HEK293T (cell line): Measurements from ENCODE around the gene TOP3B.
A peak's percentile ranks its signal among the peaks of the same experiment; 100 is the strongest.

Source experiments
- CTCF ChIA-PET: fragments of 350-600 bp; formaldehyde crosslinking; extraction: SDS; loops from one replicate; lab custom pipeline; 2021; ENCODE audit warnings: antibody characterized with exemption, inconsistent platforms; lab: Yijun Ruan, JAX
- POLR2A ChIA-PET: fragments of 350-600 bp; formaldehyde crosslinking; extraction: SDS; loops from one replicate; lab custom pipeline; 2020; ENCODE audit warnings: antibody characterized with exemption, inconsistent platforms; lab: Yijun Ruan, JAX
- DNase-seq: peaks from one replicate; pipeline ENCODE4 v3.0.0; 2012; ENCODE audit warnings: mixed read lengths; ENCODE audit errors: extremely low spot score
- ARNT ChIP-seq: fragments of 450-650 bp; IDR thresholded peaks from 2 replicates; pipeline ENCODE4 v1.6.1; 2017; ENCODE audit warnings: mild to moderate bottlenecking
- BHLHE40 ChIP-seq: fragments of 450-650 bp; IDR thresholded peaks from 2 replicates; pipeline ENCODE4 v1.6.1; 2016; ENCODE audit warnings: mild to moderate bottlenecking, moderate library complexity, borderline replicate concordance
- CTBP1 ChIP-seq: fragments of 450-650 bp; IDR thresholded peaks from 2 replicates; pipeline ENCODE4 v1.6.1; 2016; ENCODE audit warnings: borderline replicate concordance
- ELF4 ChIP-seq: fragments of 450-650 bp; IDR thresholded peaks from 2 replicates; pipeline ENCODE4 v1.6.1; 2017; ENCODE audit warnings: antibody characterized with exemption
- FOXA1 ChIP-seq: fragments of 450-650 bp; IDR thresholded peaks from 2 replicates; pipeline ENCODE4 v1.6.1; 2016; ENCODE audit warnings: mild to moderate bottlenecking
- FOXK2 ChIP-seq: fragments of 450-650 bp; IDR thresholded peaks from 2 replicates; pipeline ENCODE4 v1.6.1; 2016; ENCODE audit warnings: mild to moderate bottlenecking
- FOXM1 ChIP-seq: fragments of 450-650 bp; IDR thresholded peaks from 2 replicates; pipeline ENCODE4 v1.6.1; 2017; ENCODE audit warnings: mild to moderate bottlenecking, borderline replicate concordance
- HDGF ChIP-seq: fragments of 450-650 bp; IDR thresholded peaks from 2 replicates; pipeline ENCODE4 v1.6.1; 2017; ENCODE audit warnings: antibody characterized with exemption, borderline replicate concordance
- L3MBTL2 ChIP-seq: fragments of 450-650 bp; conservative IDR thresholded peaks from 2 replicates; pipeline ENCODE4 v1.6.1; 2016; ENCODE audit warnings: mild to moderate bottlenecking
- LEF1 ChIP-seq: fragments of 450-650 bp; IDR thresholded peaks from 2 replicates; pipeline ENCODE4 v1.6.1; 2017; ENCODE audit warnings: mild to moderate bottlenecking, borderline replicate concordance
- NFRKB ChIP-seq: fragments of 450-650 bp; IDR thresholded peaks from 2 replicates; pipeline ENCODE4 v1.6.1; 2016; ENCODE audit warnings: mild to moderate bottlenecking, moderate library complexity
- SP1 ChIP-seq: fragments of 450-650 bp; IDR thresholded peaks from 2 replicates; pipeline ENCODE4 v1.6.1; 2017
- SUZ12 ChIP-seq: fragments of 450-650 bp; IDR thresholded peaks from 2 replicates; pipeline ENCODE4 v1.6.1; 2016; ENCODE audit warnings: mild to moderate bottlenecking
- TARDBP ChIP-seq: fragments of 450-650 bp; IDR thresholded peaks from 2 replicates; pipeline ENCODE4 v1.6.1; 2016
- ZNF384 ChIP-seq: fragments of 450-650 bp; IDR thresholded peaks from 2 replicates; pipeline ENCODE4 v1.6.1; 2016
- TF ChIP-seq, protein P1 (sequence below): fragments of 450-650 bp; IDR thresholded peaks from 2 replicates; pipeline ENCODE4 v1.6.1; 2016

The TOP3B gene

GRCh38 chr22:21982338-21982965 is at the start of gene TOP3B:
Gene TOP3B, minus strand, starts transcription at chr22:21982787. Its CDS starts 7,078 bp downstream, at chr22:21975709.
- ChIA-PET CTCF (interaction anchor here (2.3 kb wide), 1 partner anchor 10 kb away, joined by 12 read pairs; no protein-coding TSS in a partner anchor), POLR2A (interaction anchor here (0.6 to 2.3 kb wide), 10 partner anchors 11 to 263 kb away, joined by 3 to 34 read pairs (median 4); partner anchors contain the start of gene PPM1F)
- peak; percentile 91 for DNase-seq
- TF ChIP-seq, protein P1, sequence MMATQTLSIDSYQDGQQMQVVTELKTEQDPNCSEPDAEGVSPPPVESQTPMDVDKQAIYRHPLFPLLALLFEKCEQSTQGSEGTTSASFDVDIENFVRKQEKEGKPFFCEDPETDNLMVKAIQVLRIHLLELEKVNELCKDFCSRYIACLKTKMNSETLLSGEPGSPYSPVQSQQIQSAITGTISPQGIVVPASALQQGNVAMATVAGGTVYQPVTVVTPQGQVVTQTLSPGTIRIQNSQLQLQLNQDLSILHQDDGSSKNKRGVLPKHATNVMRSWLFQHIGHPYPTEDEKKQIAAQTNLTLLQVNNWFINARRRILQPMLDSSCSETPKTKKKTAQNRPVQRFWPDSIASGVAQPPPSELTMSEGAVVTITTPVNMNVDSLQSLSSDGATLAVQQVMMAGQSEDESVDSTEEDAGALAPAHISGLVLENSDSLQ: peak; percentile 69
- TF ChIP-seq ELF4 (peak; percentile 82), HDGF (no peak), ARNT (peak; percentile 81), CTBP1 (peak; percentile 96), FOXM1 (peak; percentile 71), BHLHE40 (no peak), SUZ12 (no peak)

DNA sequence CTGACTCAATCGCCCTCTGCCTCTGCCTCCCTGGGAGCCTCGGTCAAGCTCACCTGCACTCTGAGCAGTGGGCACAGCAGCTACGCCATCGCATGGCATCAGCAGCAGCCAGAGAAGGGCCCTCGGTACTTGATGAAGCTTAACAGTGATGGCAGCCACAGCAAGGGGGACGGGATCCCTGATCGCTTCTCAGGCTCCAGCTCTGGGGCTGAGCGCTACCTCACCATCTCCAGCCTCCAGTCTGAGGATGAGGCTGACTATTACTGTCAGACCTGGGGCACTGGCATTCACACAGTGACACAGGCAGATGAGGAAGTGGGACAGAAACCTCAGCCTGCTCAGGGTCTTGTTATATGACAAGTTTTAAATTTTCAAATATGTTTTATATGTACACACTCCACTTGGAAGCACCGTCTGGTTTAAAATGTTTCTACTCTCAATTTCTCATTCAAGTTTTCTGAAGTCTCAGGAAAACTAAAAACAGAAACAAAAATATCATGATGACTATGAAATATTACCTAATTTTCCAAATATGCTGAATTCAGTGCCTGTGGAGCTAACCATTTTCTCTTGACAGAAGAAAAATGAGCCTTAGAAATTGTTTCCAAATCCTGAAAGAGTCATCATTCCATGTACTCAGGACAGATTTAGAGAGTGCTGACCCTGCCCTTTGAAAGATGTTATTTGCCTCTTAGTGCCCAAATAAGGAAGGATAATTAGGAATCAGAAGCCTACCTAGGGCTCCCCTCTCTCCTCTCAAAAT is 48.8 kb upstream of the TOP3B start:
- ChIA-PET CTCF (interaction anchor here (0.7 to 1.3 kb wide), 3 partner anchors 30 to 204 kb away, joined by 3 read pairs; no protein-coding TSS in a partner anchor), POLR2A (no interaction called here)
- no peak for TF ChIP-seq FOXM1
- no peak for TF ChIP-seq ARNT
- no peak for TF ChIP-seq FOXA1
- no peak for TF ChIP-seq NFRKB
- TF ChIP-seq ZNF384: no peak
- TF ChIP-seq LEF1: no peak
- no peak for TF ChIP-seq TARDBP
- TF ChIP-seq HDGF: no peak
- TF ChIP-seq CTBP1: no peak
- TF ChIP-seq BHLHE40: no peak
- no peak for TF ChIP-seq SUZ12
- TF ChIP-seq FOXK2: no peak
- no peak for TF ChIP-seq ELF4
- TF ChIP-seq SP1: no peak
- TF ChIP-seq L3MBTL2: no peak
- TF ChIP-seq, protein P1: no peak
- no peak for DNase-seq

DNA sequence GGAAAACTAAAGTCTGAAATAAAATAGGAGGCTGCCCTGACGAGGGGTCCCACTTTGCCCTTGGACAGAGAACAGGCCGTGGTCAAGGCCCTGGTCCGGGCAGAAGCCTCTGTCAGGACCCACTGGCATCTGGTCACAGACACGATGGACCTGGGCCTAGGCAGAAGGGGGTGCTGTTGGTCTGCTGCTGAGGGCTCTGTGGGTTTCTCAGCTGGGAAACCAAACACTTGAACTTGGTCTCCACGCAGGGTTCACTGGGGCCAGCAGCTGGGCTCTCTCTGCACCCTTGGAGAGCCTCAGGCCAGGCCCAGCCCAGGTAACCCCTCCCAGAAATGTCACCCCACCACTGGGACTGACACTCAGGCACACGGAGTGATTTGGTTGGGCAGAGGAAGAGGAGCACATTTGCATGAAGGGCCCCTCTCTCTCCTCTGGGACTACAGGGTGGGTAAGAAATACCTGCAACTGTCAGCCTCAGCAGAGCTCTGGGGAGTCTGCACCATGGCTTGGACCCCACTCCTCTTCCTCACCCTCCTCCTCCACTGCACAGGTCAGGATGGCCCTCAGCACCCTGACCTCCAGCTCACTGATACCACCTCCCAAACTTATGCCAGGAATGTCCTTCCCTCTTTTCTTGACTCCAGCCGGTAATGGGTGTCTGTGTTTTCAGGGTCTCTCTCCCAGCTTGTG is 48.1 kb upstream of the TOP3B start:
- DNase-seq: peak; percentile 46
- ChIA-PET CTCF (interaction anchor here (0.6 to 1.3 kb wide), 3 partner anchors 30 to 205 kb away, joined by 3 read pairs; no protein-coding TSS in a partner anchor), POLR2A (no interaction called here)
- TF ChIP-seq FOXA1 (no peak), L3MBTL2 (no peak), NFRKB (no peak), HDGF (no peak), ZNF384 (no peak), TARDBP (no peak), SP1 (no peak), LEF1 (no peak)

DNA sequence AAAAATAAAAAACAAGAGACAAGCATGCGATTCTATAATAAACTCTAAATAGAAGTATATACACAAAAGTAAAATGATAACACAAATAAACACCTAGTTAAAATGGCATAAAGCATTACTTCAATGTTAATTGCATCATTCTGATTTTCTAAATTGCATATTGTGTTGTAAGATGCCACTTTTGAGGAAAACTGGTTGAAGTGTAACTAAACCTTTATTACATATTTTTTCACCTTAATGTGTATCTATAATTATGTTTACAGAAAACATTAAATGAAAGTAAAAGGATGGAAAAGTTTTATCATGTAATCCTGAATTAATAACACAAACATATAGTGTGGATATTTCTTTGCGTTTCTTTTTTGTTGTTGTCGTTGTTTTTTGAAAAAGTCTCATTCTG is 45.4 kb upstream of the TOP3B start:
- ChIA-PET CTCF (no interaction called here), POLR2A (no interaction called here)
- TF ChIP-seq, protein P1: no peak
- TF ChIP-seq BHLHE40 (no peak), CTBP1 (no peak), SUZ12 (no peak), NFRKB (no peak), LEF1 (no peak), ARNT (no peak), SP1 (no peak), FOXM1 (no peak), ZNF384 (no peak), FOXK2 (no peak), L3MBTL2 (no peak), ELF4 (no peak), TARDBP (no peak), FOXA1 (no peak), HDGF (no peak)
- no peak for DNase-seq

GRCh38 chr22:22026157-22026831 is 43.7 kb upstream of the TOP3B start:
- CTCF ChIA-PET: no interaction called here
- peak; percentile 4 for DNase-seq
- POLR2A ChIA-PET: no interaction called here
- TF ChIP-seq LEF1 (no peak), HDGF (no peak), BHLHE40 (no peak), ZNF384 (no peak), SP1 (no peak), ELF4 (no peak), L3MBTL2 (no peak), FOXK2 (no peak)
